GM19324 (cell line): Measurements from ENCODE around the gene IQSEC1.

Source experiments
- ATAC-seq: cut with Tn5 transposase; IDR thresholded peaks from one replicate; pipeline ENCODE4 v1.9.1; 2021; ENCODE audit warnings: mild to moderate bottlenecking, moderate library complexity; ENCODE audit not compliant: unreplicated experiment, low FRiP score

The IQSEC1 gene

GRCh38 chr3:12991861-12992281 is 81.4 kb downstream of the IQSEC1 start:
- ATAC-seq: no peak

- ATAC-seq: no peak
These were observed 81.8 kb downstream of the IQSEC1 start for GRCh38 chr3:12991481-12991837.

DNA sequence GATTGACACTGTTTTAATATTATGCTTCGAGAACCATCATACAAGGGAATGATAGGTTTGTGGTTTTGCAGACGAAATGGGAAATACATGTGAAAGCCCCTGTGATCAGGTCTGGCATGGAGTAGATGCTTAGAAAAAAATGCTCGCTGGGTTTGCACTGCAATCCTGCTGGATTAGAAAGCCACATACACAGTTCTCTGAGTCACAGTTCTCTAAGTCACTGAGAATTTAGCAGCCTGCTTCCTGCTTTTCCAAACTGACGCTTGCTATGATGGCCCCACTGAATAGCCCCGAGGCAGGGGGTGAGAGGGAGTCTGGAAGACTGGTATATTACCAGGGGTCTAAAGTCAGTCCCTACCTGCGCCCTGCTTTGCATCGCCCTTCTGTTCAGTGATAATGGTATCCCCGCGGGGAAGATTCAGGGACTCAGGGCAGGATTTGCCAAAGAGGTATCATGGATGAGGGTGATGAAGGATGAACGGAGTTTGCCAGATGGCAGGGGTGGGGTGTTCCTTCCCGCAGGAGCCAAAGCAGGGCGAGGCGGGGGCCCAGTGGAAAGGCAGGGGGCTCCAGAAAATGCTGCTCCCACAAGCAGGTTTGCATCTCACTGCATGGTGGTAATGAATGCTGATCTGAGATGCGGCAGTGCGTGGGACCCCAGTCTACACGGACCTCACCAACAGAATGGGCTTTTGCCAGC is 82.3 kb downstream of the IQSEC1 start:
- no peak for ATAC-seq

- no peak for ATAC-seq
These were observed 82.9 kb downstream of the IQSEC1 start for GRCh38 chr3:12990306-12990705.

GRCh38 chr3:12988728-12989454 is 84.3 kb downstream of the IQSEC1 start:
- ATAC-seq: no peak

- no peak for ATAC-seq
These were observed 85.6 kb downstream of the IQSEC1 start for GRCh38 chr3:12987602-12988001.

DNA sequence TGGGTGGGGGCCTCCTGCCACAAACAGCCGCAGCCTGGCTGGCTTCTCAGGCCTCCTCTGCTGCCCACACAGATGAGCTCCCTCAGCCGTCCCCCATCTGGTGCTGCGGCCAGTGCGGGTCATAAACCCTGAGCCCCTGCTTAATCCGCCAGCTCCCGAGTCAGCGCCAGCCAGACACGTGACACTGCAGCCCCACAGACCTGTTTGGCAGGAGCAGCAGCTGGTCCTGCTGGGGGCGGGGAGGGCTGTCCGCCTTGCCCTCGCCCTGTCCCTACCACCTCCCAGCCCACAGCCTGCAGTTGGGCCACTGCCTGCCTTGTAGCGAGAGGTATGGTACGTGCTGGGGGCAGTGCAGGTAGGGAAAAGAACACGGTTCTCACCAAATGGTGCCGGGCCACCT is 86.2 kb downstream of the IQSEC1 start:
- no peak for ATAC-seq

- no peak for ATAC-seq
These were observed 86.7 kb downstream of the IQSEC1 start for GRCh38 chr3:12986521-12986920.

GRCh38 chr3:12986031-12986430 is 87.2 kb downstream of the IQSEC1 start:
- no peak for ATAC-seq

GRCh38 chr3:12985148-12985547 is 88.1 kb downstream of the IQSEC1 start:
- ATAC-seq: no peak

- ATAC-seq: no peak
These were observed 89.0 kb downstream of the IQSEC1 start for GRCh38 chr3:12984023-12984823.

- no peak for ATAC-seq
These were observed 89.9 kb downstream of the IQSEC1 start for GRCh38 chr3:12983319-12983718.

GRCh38 chr3:12982619-12983101 is 90.6 kb downstream of the IQSEC1 start:
- ATAC-seq: peak; percentile 38

DNA sequence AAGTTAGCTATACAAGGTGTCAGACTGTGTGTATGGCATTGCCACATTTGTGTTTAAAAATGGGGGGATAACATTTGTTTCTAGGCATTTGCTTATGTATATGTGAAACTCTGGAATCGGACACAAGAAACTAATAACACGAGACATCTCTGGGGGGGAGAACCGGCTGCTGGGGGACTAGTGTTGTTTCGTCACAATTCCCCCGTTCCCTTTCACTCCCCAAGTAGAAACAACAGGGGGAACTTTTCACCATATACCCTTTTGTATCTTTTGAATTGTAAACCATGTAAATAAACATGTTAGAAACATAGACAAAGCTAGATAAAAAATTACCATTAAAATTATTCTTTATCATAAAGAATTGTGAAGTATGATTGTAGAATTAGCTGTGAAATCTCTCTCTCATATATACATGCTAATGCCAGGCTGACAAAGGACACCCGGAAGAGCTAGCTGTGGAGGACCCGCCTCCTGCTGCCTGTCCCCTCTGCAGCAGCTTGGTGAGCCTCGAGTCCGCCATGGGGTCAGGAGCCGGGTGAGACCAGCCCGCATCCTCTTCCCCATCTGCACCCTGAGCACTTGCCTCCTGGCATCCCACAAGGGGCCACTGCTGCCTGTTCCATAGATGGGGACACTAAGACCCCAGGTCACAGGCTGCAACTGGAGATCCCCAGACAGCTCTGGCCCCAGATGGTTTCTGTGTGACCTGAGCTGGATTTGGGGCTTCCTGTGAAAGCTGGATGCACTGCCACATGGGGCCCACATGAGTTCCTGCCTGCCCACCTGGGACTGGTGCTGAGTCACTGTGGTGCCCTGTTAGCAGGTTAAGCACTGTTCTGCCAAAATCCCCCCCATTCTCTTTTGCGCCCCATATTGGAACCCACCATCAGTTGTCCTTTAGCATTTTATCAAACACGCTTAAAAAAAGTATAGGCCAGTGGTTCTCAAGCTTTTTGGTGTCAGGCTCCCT is 91.6 kb downstream of the IQSEC1 start:
- no peak for ATAC-seq

DNA sequence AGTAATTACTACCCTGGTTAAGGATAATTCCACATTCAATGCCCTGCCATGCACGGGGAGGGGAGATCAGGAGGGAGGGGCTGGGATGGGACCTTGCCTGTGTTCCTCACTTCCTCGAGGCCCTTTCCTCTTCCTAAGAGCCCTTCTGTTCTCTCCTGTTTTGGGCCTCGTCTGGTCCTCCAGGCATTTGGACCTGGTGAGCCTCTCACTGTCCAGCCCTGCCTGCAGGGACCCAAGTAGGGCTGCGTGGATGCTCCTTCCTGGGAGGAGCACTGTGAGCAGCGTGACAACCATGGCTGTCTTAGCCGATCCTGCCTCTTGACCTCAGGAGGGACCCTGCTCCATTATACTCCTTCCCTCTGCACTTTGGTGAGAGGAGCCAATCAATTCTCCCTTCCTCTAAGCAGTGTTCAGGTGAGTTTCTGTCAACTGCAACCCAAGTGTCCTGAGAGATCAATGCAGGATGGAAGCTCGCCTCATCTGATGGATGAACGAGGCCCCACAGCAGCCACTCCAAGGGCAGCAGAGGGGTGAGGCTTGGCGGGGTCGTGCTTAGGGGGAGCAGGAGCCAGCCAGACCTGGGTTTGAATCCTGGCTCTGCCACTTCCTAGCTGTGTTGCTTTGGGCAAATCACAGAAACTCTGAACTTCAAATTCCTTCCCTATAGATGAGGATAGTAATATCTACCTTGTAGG is 92.5 kb downstream of the IQSEC1 start:
- no peak for ATAC-seq

GRCh38 chr3:12979947-12980487 is 93.2 kb downstream of the IQSEC1 start:
- no peak for ATAC-seq

DNA sequence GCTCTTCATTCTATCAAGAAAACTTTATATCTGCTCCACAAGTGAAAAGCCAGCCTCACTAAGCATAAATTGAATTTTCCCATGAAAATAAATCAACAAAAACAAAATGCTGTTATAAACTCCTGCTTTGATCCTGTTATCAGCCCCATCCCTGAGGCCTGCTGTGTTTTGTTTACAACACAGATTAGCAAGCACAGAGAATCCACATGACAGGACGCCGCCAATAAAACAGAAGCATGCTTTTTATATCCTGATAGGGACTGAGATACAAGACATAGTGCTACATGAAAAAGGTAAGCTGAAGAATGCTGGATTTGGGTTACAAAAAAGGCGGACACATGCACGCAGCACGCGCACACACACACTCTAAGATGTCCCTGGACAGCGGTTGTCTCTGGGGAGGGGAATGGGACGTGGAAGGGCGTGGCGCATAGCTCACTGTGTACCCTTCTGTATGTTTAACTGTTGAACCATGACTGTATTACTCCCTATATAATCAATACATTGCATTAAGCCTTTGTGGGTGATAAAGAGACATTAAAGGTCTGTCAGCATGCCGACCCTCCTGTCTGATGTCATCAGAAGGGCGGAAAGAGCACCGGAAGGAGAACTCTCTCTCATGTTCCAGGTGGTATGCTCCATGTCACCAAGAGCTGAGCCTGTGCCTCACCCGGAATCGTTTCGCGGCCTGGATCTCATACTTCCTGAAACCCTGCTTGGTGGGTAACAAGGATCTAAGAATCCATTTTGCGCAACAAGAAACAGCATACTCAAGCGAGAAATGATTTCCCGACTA is 93.9 kb downstream of the IQSEC1 start:
- ATAC-seq: no peak

DNA sequence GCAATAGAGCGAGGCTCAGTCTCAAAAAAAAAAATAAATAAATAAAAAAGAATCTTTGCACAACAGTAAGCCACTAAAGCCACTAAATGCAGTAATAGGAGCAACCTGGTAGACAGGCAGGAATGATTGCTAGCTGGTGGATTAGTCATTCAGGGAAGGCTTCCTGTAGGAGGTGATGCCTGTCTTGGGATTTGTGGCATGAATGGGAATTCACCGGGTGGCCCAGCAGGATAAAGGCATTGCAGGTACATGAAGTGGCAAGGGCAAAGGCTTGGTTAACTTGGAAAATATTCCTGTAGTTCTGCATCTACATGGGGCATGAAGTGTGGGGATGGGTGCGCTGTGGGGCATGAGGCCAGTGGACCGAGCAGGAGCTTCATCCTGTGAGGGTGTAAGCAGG is 94.5 kb downstream of the IQSEC1 start:
- no peak for ATAC-seq
